Ureter (tissue), 1 donor: Measurements from ENCODE around the gene KCNF1. TPM values are rescaled to one million over a fixed set of nuclear protein-coding genes. Genes with fewer than 3 reads are reported as not detected.

Source experiments
- DNase-seq: peaks from one replicate; pipeline ENCODE4 v3.0.0-alpha.2; 2020; ENCODE audit warnings: low spot score
- total RNA-seq: library from RNA; stranded (reverse); gene quantifications from one replicate; pipeline ENCODE4 v1.2.4, GENCODE V29; 2023
- donor health status: DM: yes; HTN: yes; CAD: no.

Gene KCNF1, protein sequence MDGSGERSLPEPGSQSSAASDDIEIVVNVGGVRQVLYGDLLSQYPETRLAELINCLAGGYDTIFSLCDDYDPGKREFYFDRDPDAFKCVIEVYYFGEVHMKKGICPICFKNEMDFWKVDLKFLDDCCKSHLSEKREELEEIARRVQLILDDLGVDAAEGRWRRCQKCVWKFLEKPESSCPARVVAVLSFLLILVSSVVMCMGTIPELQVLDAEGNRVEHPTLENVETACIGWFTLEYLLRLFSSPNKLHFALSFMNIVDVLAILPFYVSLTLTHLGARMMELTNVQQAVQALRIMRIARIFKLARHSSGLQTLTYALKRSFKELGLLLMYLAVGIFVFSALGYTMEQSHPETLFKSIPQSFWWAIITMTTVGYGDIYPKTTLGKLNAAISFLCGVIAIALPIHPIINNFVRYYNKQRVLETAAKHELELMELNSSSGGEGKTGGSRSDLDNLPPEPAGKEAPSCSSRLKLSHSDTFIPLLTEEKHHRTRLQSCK
- 0.60 TPM for total RNA-seq

DNA sequence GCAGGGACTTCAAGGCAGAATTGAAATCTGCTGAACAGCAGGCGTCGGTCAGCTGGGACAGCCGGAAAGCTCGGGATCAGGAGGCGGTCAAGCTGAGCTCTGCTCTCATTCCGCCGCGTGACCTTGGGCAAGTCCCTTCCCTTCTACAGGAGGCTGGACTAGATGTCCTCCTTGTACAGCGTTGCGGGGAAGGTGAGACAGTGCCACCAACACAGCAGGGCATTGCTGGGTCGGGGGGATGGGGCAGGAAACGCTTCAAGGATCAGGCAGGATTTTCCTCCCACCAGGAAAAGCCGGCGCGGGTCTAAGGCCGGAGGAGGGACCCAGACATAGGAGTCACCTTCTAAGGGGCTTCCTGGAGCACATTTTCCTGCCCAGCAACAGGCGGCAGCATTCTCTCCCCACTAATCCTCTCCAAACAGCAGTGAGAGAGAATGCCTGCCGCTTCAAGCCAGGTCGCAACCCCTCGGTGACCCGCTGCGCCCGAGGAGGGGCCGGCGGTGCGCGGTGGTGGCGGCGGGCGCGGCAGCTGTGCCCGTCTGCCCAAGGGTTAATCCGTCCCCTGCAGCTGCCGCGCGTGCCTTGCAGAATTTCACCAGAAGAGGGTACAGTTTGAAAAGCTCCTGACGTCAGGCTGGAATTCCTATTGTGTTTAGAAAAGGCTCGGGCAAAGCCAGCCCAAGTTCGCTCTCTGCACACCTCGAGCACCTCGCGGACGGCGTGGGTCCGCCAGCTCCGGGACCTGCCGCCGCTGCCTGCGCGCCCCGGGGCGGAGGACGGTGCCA, at the start of gene KCNF1:
KCNF1 (plus strand) TSS at position 644 of the 785 bp plus-strand sequence. CDS start 493 bp downstream, outside the sequence.
- DNase-seq: no peak

GRCh38 chr2:10862330-10862729, 49.4 kb upstream of the KCNF1 start:
- no peak for DNase-seq

DNA sequence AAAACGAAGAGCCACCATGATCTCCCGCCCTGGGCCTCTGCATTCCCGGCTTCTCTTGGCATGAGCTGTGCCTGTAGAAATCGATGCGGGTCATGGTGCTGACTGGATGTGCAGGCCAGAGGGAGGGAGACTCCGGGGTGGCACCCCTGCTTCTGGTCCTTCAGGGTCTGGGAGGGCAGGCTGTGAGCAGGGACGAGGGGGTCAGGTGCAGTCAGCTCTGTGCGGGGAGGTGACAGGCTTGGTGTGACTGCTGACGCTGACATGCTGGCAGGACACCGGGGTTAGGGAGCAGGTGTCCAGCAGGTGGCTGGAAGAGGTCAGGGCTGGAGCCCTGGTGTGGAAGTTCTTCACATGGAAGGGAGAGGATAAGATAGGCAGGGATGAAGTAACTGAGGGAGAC, 48.7 kb upstream of the KCNF1 start:
- DNase-seq: no peak

DNA sequence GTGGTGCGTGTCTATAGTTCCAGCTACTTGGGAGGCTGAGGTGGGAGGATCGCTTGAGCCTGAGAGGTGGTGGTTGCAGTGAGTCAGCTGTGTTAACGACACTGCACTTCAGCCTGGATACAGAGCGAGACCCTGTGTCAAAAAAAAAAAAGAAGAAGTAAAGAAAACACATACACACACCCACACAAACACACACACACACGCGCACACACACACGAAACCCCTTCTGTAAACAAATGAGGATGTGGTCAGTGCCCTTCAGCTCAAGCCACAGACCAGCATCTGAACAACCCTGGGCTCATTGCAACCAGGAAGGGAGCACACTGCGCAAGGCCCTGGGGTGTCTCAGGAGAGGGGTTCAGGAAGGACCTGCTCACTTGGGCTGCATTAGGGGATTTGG, 47.9 kb upstream of the KCNF1 start:
- no peak for DNase-seq

- no peak for DNase-seq
Observed at GRCh38 chr2:10864251-10864650, 47.5 kb upstream of the KCNF1 start.

DNA sequence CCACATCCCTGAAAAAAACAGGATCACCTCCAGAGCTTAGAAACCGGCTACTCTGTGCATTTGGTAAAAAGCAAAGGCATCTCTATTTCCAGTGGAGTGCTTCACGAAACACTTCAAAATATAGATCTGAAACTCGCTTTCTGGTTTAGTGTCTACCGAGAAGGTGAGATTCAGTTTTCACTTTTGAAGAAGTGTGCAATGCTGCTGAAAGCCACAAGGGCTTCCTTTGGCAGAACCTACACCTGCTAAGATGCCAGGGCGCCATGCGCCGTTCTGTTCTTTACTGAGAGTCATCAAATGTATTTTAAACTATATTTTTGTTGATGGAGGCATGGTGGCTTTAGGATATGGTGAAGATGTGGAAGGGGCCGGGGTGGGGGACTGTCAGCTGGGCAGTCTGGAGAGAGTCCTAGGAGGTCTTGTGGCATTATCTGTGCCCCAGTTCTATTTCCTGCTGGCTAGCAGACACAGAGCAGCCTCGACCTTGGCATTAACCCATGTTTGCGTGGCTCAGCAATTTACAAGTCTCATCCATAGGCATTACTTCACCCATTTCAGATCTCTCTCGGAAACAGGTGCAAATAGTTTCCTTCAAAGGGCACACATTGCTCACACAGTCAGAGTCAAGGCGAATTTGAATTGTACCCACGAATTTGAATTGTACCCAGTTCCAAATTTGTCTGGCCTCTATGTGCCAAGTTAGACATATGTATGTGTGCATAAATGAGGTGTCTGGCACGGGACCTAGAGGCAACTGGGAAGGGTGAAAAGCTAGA, 46.7 kb upstream of the KCNF1 start:
- no peak for DNase-seq

GRCh38 chr2:10865841-10866240, 45.9 kb upstream of the KCNF1 start:
- no peak for DNase-seq

- no peak for DNase-seq
Observed at GRCh38 chr2:10867692-10868420, 43.9 kb upstream of the KCNF1 start.

- no peak for DNase-seq
Observed at GRCh38 chr2:10868465-10869314, 43.0 kb upstream of the KCNF1 start.

DNA sequence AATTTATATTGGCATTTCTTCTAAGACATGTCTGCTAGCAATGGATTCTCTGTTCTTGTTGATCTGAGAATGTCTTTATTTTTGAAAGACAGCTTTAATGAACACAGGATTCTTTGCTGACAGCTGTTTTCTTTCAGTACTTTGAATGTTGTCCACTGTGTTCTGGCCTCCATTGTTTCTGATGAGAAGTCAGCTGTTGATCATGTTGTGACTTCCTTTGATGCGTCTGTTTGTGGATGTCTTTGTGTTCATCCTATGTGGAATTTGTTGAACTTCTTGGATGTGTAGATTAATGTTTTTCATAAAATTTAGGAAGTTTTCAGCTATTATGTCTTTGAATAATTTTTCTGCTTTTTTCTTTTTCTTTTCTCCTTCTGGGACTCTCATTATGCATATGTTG, 39.8 kb upstream of the KCNF1 start:
- no peak for DNase-seq

DNA sequence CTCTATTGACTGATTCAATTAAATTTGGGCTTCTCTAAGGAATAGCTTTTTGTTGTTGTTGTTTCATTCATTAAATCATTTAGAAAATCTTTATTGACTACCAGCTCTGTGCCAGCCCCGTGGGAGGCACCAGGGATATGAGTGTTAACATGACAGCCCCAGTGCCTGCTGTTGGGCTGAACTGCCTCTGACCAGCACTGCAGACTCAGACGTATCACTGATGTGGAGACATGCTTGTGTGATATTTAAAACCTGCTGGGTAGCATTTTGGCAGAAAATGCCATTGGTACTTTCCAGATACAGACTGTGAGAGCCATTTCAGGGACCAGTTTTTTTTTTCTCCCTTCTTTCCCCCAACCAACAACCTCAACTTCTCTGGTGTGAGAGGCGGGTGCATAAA, 38.6 kb upstream of the KCNF1 start:
- no peak for DNase-seq

DNA sequence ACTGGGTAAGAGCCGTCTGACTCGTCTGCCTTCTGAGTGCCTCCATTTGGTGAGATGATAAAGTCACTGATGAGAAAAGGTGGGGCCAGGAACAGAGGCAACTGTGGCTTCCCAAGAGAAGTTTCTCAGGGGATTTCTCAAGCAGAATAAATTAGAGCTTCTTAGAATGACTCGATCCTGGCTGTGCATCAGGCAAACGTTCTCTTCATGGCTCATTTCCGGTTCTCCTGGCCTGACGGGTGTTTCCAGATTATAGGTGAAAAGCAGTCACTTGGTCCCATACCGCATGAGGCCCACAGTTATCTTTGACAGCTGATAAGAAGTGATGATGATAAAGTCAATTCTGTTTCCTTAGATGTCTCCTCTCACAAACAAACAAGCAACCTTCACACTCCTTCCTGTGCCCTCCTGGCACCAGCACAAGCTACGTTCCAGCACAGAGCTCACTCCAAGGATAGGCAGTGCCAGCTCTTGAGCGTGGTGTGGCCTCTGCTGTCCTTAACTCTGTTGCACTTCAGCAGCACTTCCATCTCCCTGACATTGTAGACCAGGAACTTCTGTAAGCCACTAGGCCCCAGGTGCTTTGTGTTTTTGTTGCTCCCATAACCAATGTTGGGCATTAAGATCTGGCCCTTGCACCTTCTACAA, 37.8 kb upstream of the KCNF1 start:
- no peak for DNase-seq

DNA sequence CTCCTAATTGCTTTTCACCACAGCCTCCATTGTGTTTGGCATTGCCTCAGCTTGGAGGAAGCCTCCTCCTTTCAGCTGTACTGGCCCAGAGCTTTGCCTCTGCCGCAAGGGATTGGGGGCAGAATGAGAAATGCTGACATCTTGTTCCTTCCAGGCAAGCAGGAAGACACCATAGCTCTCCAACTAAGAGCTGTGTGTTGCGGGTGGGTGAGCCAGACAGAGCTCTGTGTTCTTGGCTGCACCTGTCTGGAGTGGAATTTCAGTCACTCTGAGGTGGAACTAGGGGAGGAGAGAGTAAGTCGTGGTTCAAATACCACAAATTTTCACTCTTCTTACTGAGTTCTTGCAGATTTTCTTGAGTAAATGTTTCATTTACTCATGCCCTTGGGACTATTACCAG, 36.6 kb upstream of the KCNF1 start:
- no peak for DNase-seq

- DNase-seq: no peak
Observed at GRCh38 chr2:10876394-10876793, 35.3 kb upstream of the KCNF1 start.

DNA sequence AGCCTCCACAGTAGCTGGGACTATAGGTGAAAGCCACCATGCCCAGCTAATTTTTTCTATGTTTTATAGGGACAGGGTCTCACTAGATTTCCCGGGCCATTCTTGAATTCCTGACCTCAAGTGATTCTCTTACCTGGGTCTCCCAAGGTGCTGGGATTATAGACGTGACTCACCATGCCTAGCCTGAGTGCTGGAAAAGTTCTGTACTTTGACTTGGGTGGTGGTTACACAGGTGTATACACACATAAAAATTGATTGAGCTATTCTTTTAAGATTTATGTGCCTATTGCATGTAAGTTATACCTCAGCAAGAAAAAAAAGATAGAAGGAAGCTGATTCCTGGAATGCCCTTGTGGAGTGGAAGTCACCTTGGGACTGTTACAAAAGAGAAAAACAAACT, 34.8 kb upstream of the KCNF1 start:
- DNase-seq: no peak

- DNase-seq: no peak
Observed at GRCh38 chr2:10877651-10878111, 34.1 kb upstream of the KCNF1 start.

DNA sequence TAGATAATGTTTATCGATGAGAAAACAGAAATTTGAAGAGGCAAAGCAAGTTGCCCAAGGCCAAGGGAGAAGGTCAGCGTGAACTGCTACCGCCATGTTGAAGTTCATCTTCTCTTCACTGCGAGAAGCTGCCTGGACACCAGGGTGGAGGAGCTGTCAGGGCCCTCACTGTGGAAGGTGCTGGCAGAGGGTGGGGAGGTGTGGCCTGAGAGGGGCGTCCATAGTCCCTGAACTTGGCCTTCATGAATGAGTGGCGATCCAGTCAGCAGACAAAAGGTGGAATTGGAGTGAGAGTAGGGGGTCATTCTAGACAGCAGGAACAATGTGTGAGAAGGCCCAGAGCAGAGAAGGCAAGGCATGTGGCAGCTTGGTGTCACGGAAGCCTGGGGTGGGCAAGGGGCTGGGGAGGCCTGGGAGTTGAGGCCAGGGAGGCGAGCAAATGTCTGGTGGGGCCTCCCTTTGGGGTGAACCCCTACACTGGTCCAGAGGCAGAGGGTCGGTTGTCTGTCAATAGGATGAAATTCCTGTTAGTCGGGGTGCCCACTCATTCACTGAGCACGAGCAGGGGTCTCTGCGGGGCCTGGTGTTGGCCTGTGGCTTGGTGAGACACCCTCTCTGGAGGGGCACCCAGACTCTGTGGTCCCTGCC, 33.3 kb upstream of the KCNF1 start:
- DNase-seq: no peak

- no peak for DNase-seq
Observed at GRCh38 chr2:10879159-10879558, 32.6 kb upstream of the KCNF1 start.
